ENCODE data around the gene LARP1B. TPM values are rescaled to one million over a fixed set of nuclear protein-coding genes. Genes with fewer than 3 reads are reported as not detected.

Gene LARP1B
- total and polyA plus RNA-seq, 2 of the 8 experiments (the other 6 are each of a cell fraction or from before 2014, with no cell fraction given): 10.6 to 47.0 TPM

DNA sequence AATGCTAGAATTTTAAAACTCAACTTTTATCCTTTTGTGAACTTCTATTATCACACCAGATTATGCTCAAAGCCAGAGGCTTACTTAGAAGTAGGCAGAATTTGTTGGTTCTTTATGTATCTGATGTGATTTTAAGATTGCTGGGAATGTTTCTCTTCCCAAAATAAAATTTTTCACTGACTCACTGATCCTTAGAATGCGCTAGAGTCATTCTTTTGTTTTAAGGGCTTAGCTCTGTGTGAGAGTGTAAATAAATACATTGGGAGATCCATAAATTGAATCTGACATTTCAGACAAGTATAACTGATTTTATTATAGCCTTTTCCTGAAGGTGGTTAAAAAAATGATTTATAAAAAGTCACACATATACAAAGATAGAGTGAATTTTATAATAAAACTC lies 101.3 kb downstream of the LARP1B start (continued):
- TF ChIP-seq CREB1 (IDR thresholded peaks at IDR 0.05) (no peak), TBP (IDR thresholded peaks at IDR 0.05; ENCODE audit: low read depth, low read length) (no peak), EZH2 (IDR thresholded peaks at IDR 0.05; ENCODE audit: low read depth, low read length, severe bottlenecking) (no peak), EP300 (IDR thresholded peaks at IDR 0.05; ENCODE audit: borderline replicate concordance in 1 of 2, low read depth in 2 of 2, low read length in 2 of 2) (no peak), BACH1 (IDR thresholded peaks at IDR 0.05; ENCODE audit: low read length) (no peak)

Data from H1 (cell line).